GM12892 (cell line): ENCODE data around the gene GLB1L3.

Experiments
- POLR2A ChIP-seq: IDR thresholded peaks from 2 replicates; pipeline ENCODE4 v1.6.1; 2011; ENCODE audit warnings: low read depth, low read length, control low read depth
- POLR2AphosphoS5 ChIP-seq: IDR thresholded peaks from 2 replicates; pipeline ENCODE4 v1.6.1; 2011; ENCODE audit warnings: low read depth, low read length, control low read depth
- TAF1 ChIP-seq: IDR thresholded peaks from 2 replicates; pipeline ENCODE4 v1.6.1; 2011; ENCODE audit warnings: low read depth, mild to moderate bottlenecking, control low read depth, low read length, borderline replicate concordance

DNA sequence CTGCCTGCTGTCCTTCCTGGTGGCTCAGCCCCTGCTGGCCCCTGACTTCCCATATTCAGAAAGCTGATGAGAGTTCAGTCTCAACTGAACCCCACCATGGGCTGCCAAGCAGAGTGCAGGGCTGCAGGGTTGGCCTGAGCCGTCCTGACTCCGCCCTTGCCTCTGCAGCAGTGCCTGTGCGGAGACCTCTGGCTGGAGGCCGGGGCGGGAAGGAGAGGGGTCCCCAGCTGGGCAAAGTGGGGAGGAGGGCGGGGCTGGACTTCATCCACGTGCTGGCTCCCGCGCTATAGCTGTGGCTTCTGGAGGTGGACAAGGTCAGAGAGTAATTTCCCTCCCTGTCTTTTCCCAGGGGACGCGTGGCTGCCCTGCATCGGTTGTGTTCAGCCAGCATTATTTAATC, 13.6 kb downstream of the GLB1L3 start:
- TF ChIP-seq POLR2A = no peak
- TF ChIP-seq POLR2AphosphoS5 = no peak
- no peak for TF ChIP-seq TAF1
